Keratinocyte (primary cell): ENCODE results near the gene PLD5. TPM values are rescaled to one million over a fixed set of nuclear protein-coding genes. Genes with fewer than 3 reads are reported as not detected.

Experiments
- DNase-seq: peaks from one replicate; pipeline ENCODE4 v3.0.0-alpha.2; 2011; ENCODE audit warnings: low read depth, missing footprints, low spot score
- FAIRE-seq: peaks from 2 replicates; lab custom pipeline; 2011; peaks lifted over from hg19 to GRCh38; lab: Jason Lieb, UNC
- H2AFZ ChIP-seq: 2 replicates; pipeline ENCODE4 v1.6.0; 2012; ENCODE audit warnings: low read length, control low read depth, inconsistent platforms; ENCODE audit not compliant: control insufficient read depth
- H3K27ac ChIP-seq: 2 replicates; pipeline ENCODE4 v1.5.1; 2011; ENCODE audit warnings: low read length; ENCODE audit not compliant: control insufficient read depth, insufficient read depth
- H3K27me3 ChIP-seq: 3 replicates; pipeline ENCODE4 v1.6.0; 2011; ENCODE audit warnings: low read length; ENCODE audit not compliant: control insufficient read depth, insufficient read depth; ENCODE audit errors: extremely low read depth
- H3K36me3 ChIP-seq, 2 experiments: 2 replicates in 1 of 2; 3 replicates in 1 of 2; pipeline ENCODE4 v1.5.1; 2011; ENCODE audit warnings: low read length in 2 of 2, mild to moderate bottlenecking in 1 of 2; ENCODE audit not compliant: control insufficient read depth in 2 of 2, insufficient read depth in 2 of 2; ENCODE audit errors: extremely low read depth in 1 of 2
- H3K4me1 ChIP-seq: 3 replicates; pipeline ENCODE4 v1.5.1; 2011; ENCODE audit warnings: low read length; ENCODE audit not compliant: control insufficient read depth, insufficient read depth; ENCODE audit errors: extremely low read depth
- H3K4me2 ChIP-seq: 3 replicates; pipeline ENCODE4 v1.6.0; 2011; ENCODE audit warnings: low read depth, low read length; ENCODE audit not compliant: control insufficient read depth, insufficient read depth; ENCODE audit errors: extremely low read depth
- H3K4me3 ChIP-seq, 3 experiments: fragments of 200-600 bp in 1 of 3; sonication (generic) in 1 of 3; 2 replicates in 2 of 3; 3 replicates in 1 of 3; pipeline ENCODE4 v1.5.1; 2011 to 2016; ENCODE audit warnings: low read length in 3 of 3, mild to moderate bottlenecking in 3 of 3, control low read depth in 2 of 3, inconsistent platforms in 1 of 3, low read depth in 1 of 3, mixed read lengths in 1 of 3, mixed run types in 1 of 3, moderate library complexity in 1 of 3; ENCODE audit not compliant: control insufficient read depth in 2 of 3, insufficient read depth in 2 of 3; ENCODE audit errors: extremely low read depth in 1 of 3
- H3K79me2 ChIP-seq: 2 replicates; pipeline ENCODE4 v1.6.0; 2012; ENCODE audit warnings: low read length; ENCODE audit not compliant: control insufficient read depth, insufficient read depth
- H3K9ac ChIP-seq: 3 replicates; pipeline ENCODE4 v1.6.0; 2011; ENCODE audit warnings: low read length; ENCODE audit not compliant: control insufficient read depth, insufficient read depth; ENCODE audit errors: extremely low read depth
- H3K9me1 ChIP-seq: 3 replicates; pipeline ENCODE4 v1.6.0; 2011; ENCODE audit warnings: low read length; ENCODE audit not compliant: control insufficient read depth, insufficient read depth; ENCODE audit errors: extremely low read depth
- H3K9me3 ChIP-seq: 2 replicates; pipeline ENCODE4 v1.5.1; 2012; ENCODE audit warnings: low read depth, low read length; ENCODE audit not compliant: control insufficient read depth
- H4K20me1 ChIP-seq: 3 replicates; pipeline ENCODE4 v1.6.0; 2011; ENCODE audit warnings: low read length; ENCODE audit not compliant: control insufficient read depth, insufficient read depth; ENCODE audit errors: extremely low read depth
- CTCF ChIP-seq, 3 experiments: IDR thresholded peaks in 1 of 3; conservative IDR thresholded peaks in 1 of 3; optimal IDR thresholded peaks in 1 of 3; 2 replicates in 2 of 3; 3 replicates in 1 of 3; pipeline versions ENCODE3 to v1.5.1; 2011; ENCODE audit warnings: low read length in 3 of 3, mild to moderate bottlenecking in 3 of 3, moderate library complexity in 2 of 3, control low read depth in 1 of 3, inconsistent platforms in 1 of 3; ENCODE audit not compliant: insufficient read depth in 2 of 3; ENCODE audit errors: extremely low read depth in 1 of 3
- EZH2 ChIP-seq: IDR thresholded peaks from one replicate; pipeline ENCODE4 v1.6.1; 2012; ENCODE audit warnings: inconsistent platforms, mild to moderate bottlenecking, low read length, moderate library complexity
- dilution Hi-C: fragments of 300-500 bp; cut with MboI; formaldehyde crosslinking; loops from one replicate; pipeline ENCODE4 v1.7.0; 2020; ENCODE audit warnings: low sequenced_read_pairs; ENCODE audit not compliant: extremely low pct_ligation_motif_present
- polyA plus RNA-seq, 5 experiments: library from polyadenylated mRNA; depleted of rRNA in 3 of 5; stranded (reverse) in 3 of 5; stranded (forward) in 1 of 5; unstranded in 1 of 5; fragments of >200 nt; gene quantifications; 1 replicate in 1 of 5; 2 replicates in 3 of 5; 3 replicates in 1 of 5; pipeline versions ENCODE4 v1.2.1 to v1.2.3, GENCODE V29; 2011 to 2012; ENCODE audit warnings: missing spikeins in 2 of 5, low read depth in 1 of 5, low replicate concordance in 1 of 5

PLD5 gene
- polyA plus RNA-seq, 1 donor (not counting 4 experiments of a cell fraction or from before 2014, with no cell fraction given) = 7.2 TPM

GRCh38 chr1:242556759-242557158 lies 32.3 kb upstream of the PLD5 start:
- dilution Hi-C loops = no loop called here

DNA sequence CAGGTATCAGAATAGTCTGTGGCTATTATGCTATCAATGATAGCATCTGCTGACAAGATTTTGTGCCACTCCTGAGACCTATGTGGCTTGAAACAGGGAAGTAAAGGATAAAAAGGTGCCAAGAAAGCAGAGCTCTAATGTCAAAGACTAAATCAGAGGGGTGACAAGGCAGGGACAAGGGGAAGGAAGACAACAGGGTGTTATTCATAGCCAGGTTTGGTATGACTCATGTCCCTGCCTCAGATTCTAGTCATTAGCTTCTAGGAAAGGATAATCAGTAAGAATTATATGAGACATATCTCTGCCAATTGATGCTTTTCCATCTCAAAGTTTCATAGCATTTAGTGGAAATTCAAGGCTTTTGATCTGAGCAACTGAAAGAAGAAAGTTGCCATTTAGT lies 31.8 kb upstream of the PLD5 start:
- no peak for TF ChIP-seq CTCF (optimal IDR thresholded peaks at IDR 0.05 in 1 of 3, IDR thresholded peaks at IDR 0.05 in 1 of 3, conservative IDR thresholded peaks at IDR 0.05 in 1 of 3; ENCODE audit: extremely low read depth in 1 of 3, insufficient read depth in 2 of 3, low read length in 3 of 3)
- TF ChIP-seq EZH2 = no peak
- H3K27me3 ChIP-seq = no peaks in the 10 kb centered on the region
- dilution Hi-C loops = no loop called here
- H3K9me3 ChIP-seq = no peaks in the 10 kb centered on the region
- H3K36me3 ChIP-seq = no peaks in the 10 kb centered on the region
- no peaks in the 10 kb centered on the region for H3K4me1 ChIP-seq
- H4K20me1 ChIP-seq = no peaks in the 10 kb centered on the region
- no peak overlapping the region for H3K27ac ChIP-seq
- DNase-seq (no peak), FAIRE-seq (no peak)
- H3K4me3 ChIP-seq = no peak overlapping the region
- H2AFZ ChIP-seq = no peak overlapping the region
- H3K4me2 ChIP-seq = no peak overlapping the region
- no peak overlapping the region for H3K9ac ChIP-seq
- no peaks in the 10 kb centered on the region for H3K79me2 ChIP-seq
- H3K9me1 ChIP-seq = no peaks in the 10 kb centered on the region

More at GRCh38 chr1:242556759-242557158, 32.3 kb upstream of the PLD5 start:
- H3K79me2 ChIP-seq = no peaks in the 10 kb centered on the region
- H3K27ac ChIP-seq = no peak overlapping the region
- no peak overlapping the region for H3K9ac ChIP-seq
- no peaks in the 10 kb centered on the region for H3K36me3 ChIP-seq
- H3K4me1 ChIP-seq = no peaks in the 10 kb centered on the region
- no peak overlapping the region for H3K4me2 ChIP-seq
- DNase-seq (no peak), FAIRE-seq (no peak)
- TF ChIP-seq EZH2 = no peak
- TF ChIP-seq CTCF (optimal IDR thresholded peaks at IDR 0.05 in 1 of 3, IDR thresholded peaks at IDR 0.05 in 1 of 3, conservative IDR thresholded peaks at IDR 0.05 in 1 of 3; ENCODE audit: extremely low read depth in 1 of 3, insufficient read depth in 2 of 3, low read length in 3 of 3) = no peak
- H2AFZ ChIP-seq = no peak overlapping the region
- no peak overlapping the region for H3K4me3 ChIP-seq
- no peaks in the 10 kb centered on the region for H3K9me1 ChIP-seq
- H3K27me3 ChIP-seq = no peaks in the 10 kb centered on the region
- no peaks in the 10 kb centered on the region for H4K20me1 ChIP-seq
- H3K9me3 ChIP-seq = no peaks in the 10 kb centered on the region
